Liver (tissue), 3 donors: ENCODE data around the gene TCAIM.

Source experiments
- ATF3 ChIP-seq: IDR thresholded peaks from 2 replicates; pipeline ENCODE4 v1.6.1; 2016; ENCODE audit warnings: antibody characterized with exemption
- CTCF ChIP-seq: fragments of 150-350 bp; IDR thresholded peaks from 2 replicates; pipeline ENCODE4 v1.5.1; 2017; ENCODE audit warnings: improper control_type of control experiment, low read depth, low read length; ENCODE audit not compliant: missing input control
- EGR1 ChIP-seq, 2 donors: IDR thresholded peaks; 2 replicates each; pipeline ENCODE4 v1.6.1; 2016 to 2018; ENCODE audit warnings: antibody characterized with exemption in 2 of 2, low read depth in 2 of 2
- FOXA1 ChIP-seq: IDR thresholded peaks from 2 replicates; pipeline ENCODE4 v1.6.1; 2016; ENCODE audit warnings: antibody characterized with exemption
- GABPA ChIP-seq, 2 donors: IDR thresholded peaks in 1 of 2; conservative IDR thresholded peaks in 1 of 2; 2 replicates each; pipeline ENCODE4 v1.6.1; 2016; ENCODE audit warnings: antibody characterized with exemption in 2 of 2, mild to moderate bottlenecking in 1 of 2, moderate library complexity in 1 of 2
- HNF4A ChIP-seq, 2 donors: conservative IDR thresholded peaks; 2 replicates each; pipeline ENCODE4 v1.6.1; 2016; ENCODE audit warnings: antibody characterized with exemption in 2 of 2, mild to moderate bottlenecking in 2 of 2
- HNF4G ChIP-seq: IDR thresholded peaks from 2 replicates; pipeline ENCODE4 v1.6.1; 2016; ENCODE audit warnings: antibody characterized with exemption
- JUND ChIP-seq, 2 donors: IDR thresholded peaks; 2 replicates each; pipeline ENCODE4 v1.6.1; 2016; ENCODE audit warnings: antibody characterized with exemption in 2 of 2
- MAX ChIP-seq: IDR thresholded peaks from 2 replicates; pipeline ENCODE4 v1.6.1; 2016; ENCODE audit warnings: antibody characterized with exemption
- REST ChIP-seq: IDR thresholded peaks from 2 replicates; pipeline ENCODE4 v1.6.1; 2016; ENCODE audit warnings: antibody characterized with exemption, mild to moderate bottlenecking
- SP1 ChIP-seq: IDR thresholded peaks from 2 replicates; pipeline ENCODE4 v1.6.1; 2018; ENCODE audit warnings: antibody characterized with exemption, mild to moderate bottlenecking
- TAF1 ChIP-seq: conservative IDR thresholded peaks from 2 replicates; pipeline ENCODE4 v1.6.1; 2016; ENCODE audit warnings: antibody characterized with exemption, mild to moderate bottlenecking
- YY1 ChIP-seq: IDR thresholded peaks from 2 replicates; pipeline ENCODE4 v1.6.1; 2016; ENCODE audit warnings: antibody characterized with exemption, mild to moderate bottlenecking
- ZBTB33 ChIP-seq: IDR thresholded peaks from 2 replicates; pipeline ENCODE4 v1.6.1; 2016; ENCODE audit warnings: antibody characterized with exemption
- donor health status: healthy.
- donor health status: healthy.

- TF ChIP-seq REST (no peak), CTCF (no peak), TAF1 (no peak), HNF4A (conservative IDR thresholded peaks at IDR 0.05) (no peak), ZBTB33 (no peak), SP1 (no peak), MAX (no peak), FOXA1 (no peak), YY1 (no peak), JUND (IDR thresholded peaks at IDR 0.05) (no peak), EGR1 (IDR thresholded peaks at IDR 0.05; ENCODE audit: low read depth in 2 of 2) (no peak), ATF3 (no peak), GABPA (IDR thresholded peaks at IDR 0.05 in 1 of 2, conservative IDR thresholded peaks at IDR 0.05 in 1 of 2) (no peak), HNF4G (no peak)
These were observed 76.9 kb downstream of the TCAIM start for GRCh38 chr3:44415421-44415820.
